HG03103 (cell line): ENCODE measurements around the gene KLF2.
"Not testable (repeated sequence)": the region's sequence is repeated elsewhere in the genome, so short reads cannot be mapped to it uniquely, and the experiment has no call there.

ENCODE experiments used
- ATAC-seq: cut with Tn5 transposase; IDR thresholded peaks from one replicate; pipeline ENCODE4 v1.9.1; 2021; ENCODE audit warnings: low read depth; ENCODE audit not compliant: unreplicated experiment

Gene KLF2

GRCh38 chr19:16324384-16325160 is at the start of gene KLF2:
Gene KLF2 (plus strand): TSS chr19:16324826. CDS start chr19:16324924, 98 bp downstream.
- ATAC-seq: peak; percentile 56

GRCh38 chr19:16280306-16280705 is 44.3 kb upstream of the KLF2 start:
- ATAC-seq: no peak

GRCh38 chr19:16281743-16282142 is 42.9 kb upstream of the KLF2 start:
- ATAC-seq: no peak

- no peak for ATAC-seq
These were observed 41.2 kb upstream of the KLF2 start for GRCh38 chr19:16283210-16284061.

- no peak for ATAC-seq
These were observed 40.1 kb upstream of the KLF2 start for GRCh38 chr19:16284505-16284904.

GRCh38 chr19:16285079-16285478 is 39.5 kb upstream of the KLF2 start:
- ATAC-seq: not testable (repeated sequence)

GRCh38 chr19:16285769-16286498 is 38.7 kb upstream of the KLF2 start:
- no peak for ATAC-seq

DNA sequence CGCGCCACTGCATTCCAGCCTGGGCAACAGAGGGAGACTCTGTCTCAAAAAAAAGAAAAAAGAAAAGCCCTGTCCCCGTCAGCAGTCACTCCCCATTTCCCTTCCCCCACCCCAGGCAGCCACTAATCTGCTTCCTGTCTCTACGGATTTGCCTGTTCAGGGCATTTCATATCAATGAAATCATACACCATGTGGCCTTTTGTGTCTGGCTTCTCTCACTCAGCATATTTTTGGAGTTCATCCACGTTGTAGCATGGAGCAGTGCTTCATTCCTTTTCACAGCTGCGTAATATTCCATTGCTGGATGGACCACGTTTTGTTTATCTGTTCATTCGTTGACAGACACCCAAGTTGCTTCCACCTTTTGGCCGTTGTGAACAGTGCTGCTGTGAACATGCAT is 36.1 kb upstream of the KLF2 start:
- ATAC-seq: no peak

- no peak for ATAC-seq
These were observed 35.0 kb upstream of the KLF2 start for GRCh38 chr19:16289594-16289993.

DNA sequence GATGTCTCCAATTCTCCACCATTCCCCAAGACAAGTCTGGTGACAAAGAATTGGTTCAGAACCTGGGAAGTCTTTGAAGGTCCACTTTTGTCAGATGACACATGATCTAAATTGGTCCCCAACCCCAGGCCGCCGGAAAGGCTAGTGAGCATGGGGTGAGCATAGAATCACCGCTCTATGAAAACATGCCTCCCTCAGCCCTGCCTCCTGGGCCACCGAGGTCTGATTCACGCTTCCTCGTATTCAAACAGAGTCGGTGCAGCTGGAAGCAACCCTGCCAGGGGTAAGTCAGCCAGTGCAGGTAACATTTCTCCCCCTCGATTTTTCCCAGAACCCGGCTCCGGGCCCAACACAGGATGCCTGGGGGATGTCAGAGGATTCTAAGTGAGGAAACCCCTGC is 33.9 kb upstream of the KLF2 start:
- no peak for ATAC-seq

DNA sequence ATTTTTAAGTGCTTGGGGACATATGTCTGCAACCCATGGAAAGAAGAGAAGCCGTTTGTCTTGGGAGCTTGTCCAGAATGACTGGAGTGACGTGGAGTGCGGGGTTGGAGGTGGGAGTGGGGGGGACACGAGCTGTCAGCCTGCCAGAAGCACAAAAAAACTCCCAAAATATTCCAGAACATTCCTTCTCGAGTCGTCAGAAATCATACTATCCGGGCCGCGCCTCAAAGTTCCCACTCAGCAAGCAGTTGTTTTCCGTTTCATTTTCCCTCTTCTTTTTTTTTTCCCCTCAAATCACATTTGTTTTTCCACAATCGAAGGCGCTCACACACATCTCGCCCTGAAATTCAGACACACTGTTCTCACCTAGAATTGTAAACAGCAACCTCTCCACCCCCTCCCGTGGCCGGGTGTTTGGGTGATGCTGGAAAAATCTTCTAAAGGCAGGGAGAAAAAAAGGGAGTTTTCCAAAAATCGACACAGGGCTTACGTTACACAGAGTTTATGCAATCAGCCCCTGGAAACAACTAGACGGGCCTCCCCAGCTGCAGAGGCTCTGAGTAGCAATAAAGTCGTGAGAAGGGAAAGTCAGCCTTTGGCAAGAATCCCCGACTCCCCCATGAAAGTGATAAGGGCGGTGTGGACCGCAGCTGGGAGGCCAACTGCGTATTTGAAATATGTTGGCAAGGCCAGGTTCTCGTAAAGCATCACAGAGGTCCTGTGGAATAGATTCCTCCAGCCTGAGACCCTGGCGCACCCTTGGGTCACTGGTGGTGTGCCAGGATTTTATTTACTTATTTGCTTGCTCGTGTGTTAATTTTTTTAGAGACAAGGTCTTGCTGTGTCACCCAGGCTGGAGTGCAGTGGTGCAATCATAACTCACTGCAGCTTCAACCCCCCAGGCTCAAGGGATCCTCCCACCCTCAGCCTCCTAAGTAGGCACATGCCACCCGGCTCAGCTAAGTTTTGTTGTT is 31.2 kb upstream of the KLF2 start:
- ATAC-seq: no peak

GRCh38 chr19:16295057-16295456 is 29.6 kb upstream of the KLF2 start:
- ATAC-seq: no peak

DNA sequence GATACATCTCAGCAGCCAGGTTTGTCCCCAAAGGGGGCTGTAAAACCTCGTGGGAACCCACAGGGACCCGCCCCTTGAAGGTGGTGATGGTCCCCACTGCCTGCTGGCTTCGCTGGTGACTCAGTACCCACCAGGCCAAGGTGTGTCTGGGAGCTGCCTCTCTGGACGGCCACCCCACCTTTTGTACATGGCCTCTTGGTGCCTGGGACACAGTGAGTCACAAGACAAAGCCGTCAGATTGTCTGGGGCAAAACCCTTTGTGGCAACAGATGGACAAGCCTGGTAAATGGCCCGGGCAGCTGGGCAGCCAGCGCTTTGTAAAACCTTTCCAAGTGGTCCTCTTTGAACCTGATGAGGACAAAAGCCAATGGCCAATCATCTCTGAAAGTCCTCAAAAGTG is 27.9 kb upstream of the KLF2 start:
- ATAC-seq: no peak

- no peak for ATAC-seq
These were observed 26.9 kb upstream of the KLF2 start for GRCh38 chr19:16297575-16298178.

GRCh38 chr19:16298334-16298733 is 26.3 kb upstream of the KLF2 start:
- ATAC-seq: no peak

DNA sequence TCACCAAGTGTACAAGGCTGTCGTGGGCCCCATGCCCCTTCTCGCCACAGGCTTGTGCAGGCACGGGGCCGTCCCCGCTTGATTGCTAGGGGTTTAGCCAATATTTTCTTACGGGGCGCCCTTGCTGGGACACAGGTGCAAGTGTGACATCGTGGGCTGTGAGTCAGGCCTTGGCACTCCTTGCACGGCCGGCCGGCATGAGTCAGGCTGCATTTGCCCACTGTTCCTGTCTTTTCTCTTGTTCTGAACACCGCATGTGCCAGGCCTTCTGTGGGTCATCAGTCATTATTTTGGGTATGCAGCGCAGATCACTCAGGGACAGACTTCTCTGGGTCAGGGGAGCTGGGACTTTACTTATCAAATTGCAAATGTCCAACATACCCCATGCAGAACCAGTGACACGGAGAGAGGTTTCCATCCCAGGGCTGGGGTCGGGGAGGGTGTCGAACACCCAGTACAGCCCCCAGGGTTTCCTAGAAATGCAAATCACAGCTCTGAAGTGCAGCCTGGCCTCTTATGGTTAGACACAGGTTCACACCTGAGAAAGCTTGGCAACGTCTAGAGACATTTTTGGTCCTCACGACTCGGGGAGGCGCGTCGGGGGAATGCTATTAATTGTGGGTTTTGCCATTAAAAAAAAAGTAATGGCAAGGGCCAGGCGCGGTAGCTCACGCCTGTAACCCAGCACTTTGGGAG is 22.5 kb upstream of the KLF2 start:
- no peak for ATAC-seq

DNA sequence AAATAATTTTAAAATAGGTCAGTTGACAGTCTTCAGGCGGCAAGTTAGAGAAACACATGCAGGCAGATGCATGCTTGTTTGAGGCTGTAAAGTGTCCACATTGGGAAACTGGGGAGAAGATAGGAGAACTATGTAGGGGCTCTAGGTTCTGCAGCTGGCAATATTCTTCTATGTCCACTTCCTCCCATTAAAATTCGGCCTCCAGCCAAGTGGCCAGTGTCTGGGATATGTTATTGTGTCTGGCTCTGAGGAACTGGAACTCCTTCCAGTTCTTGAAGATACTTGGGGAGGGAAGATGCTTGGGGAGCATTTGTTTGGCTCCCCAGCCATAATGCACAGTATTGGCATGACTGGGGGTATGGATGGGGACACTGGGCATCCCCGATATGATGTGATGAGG is 20.9 kb upstream of the KLF2 start:
- no peak for ATAC-seq

GRCh38 chr19:16304511-16304910 is 20.1 kb upstream of the KLF2 start:
- ATAC-seq: not testable (repeated sequence)

DNA sequence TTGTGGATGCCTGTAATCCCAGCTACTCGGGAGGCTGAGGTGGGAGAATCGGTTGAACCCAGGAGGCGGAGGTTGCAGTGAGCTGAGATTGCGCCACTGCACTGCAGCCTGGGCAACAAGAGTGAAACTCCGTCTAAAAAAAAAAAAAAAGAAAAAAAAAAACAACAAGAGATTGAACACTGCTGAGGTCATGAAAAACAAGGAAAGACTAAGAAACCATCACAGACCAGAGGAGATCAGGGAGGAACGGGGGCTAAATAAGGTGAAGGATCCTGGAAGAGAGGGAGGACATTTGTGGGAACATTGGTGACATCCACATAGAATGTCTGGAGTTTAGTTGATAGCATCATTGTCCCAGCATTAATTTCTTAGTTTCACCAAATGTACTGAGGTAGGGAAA is 19.6 kb upstream of the KLF2 start:
- ATAC-seq: not testable (repeated sequence)
